ENCODE data around the gene SETDB1. TPM values are rescaled to one million over a fixed set of nuclear protein-coding genes. Genes with fewer than 3 reads are reported as not detected.

The SETDB1 gene
- total and polyA plus RNA-seq, 2 of the 13 experiments (the other 11 are each of a cell fraction or from before 2014, with no cell fraction given) = 33.1 to 34.6 TPM

DNA sequence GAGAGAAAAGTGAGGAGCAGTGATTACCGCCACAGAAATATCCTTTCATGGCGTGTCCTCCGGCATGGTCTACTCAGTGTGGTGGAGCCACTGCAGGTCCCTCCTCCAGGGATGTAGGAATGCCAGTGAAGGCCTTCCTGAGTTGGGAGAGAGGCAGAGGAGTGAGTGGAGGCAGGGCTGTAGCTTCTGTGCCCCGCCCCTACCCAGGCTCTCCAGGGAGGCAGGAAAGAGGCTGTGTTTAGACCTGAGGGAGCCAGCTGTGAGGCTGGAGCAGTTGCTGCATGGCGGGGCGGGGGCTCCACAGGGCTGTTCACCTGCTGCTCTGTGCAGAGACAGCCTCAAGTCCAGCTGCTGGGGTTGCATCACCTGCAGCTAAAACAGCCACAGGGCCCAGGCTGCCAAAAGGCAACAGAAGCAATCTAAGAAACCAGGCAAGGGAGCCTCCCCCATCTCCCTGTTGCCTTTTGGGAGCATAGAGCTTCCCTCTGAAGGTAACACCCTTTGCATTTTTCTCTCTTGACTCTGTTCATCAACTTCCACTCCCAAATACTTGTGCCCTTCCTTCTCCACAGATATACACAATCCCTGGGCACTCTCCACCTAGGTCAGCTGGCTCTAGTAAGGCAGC, 55.1 kb downstream of the SETDB1 start (continued):
- no peak for TF ChIP-seq ZNF646 (CRISPR knock-in tag; IDR thresholded peaks at IDR 0.05)
- no peak for TF ChIP-seq THYN1 (CRISPR knock-in tag; IDR thresholded peaks at IDR 0.05; ENCODE audit: borderline replicate concordance, low read depth)
- no peak for TF ChIP-seq ZNF460 (CRISPR knock-in tag; IDR thresholded peaks at IDR 0.05; ENCODE audit: borderline replicate concordance)
- TF ChIP-seq SYNCRIP (IDR thresholded peaks at IDR 0.05; ENCODE audit: insufficient read depth, low read depth, low read length) = no peak
- no peak for TF ChIP-seq SP4 (CRISPR knock-in tag; IDR thresholded peaks at IDR 0.05)
